Osteoblast (primary cell): ENCODE results near the gene CDH4. TPM values are rescaled to one million over a fixed set of nuclear protein-coding genes. Genes with fewer than 3 reads are reported as not detected.

ENCODE experiments used
- DNase-seq: peaks from one replicate; pipeline ENCODE4 v3.0.0; 2011; ENCODE audit warnings: low spot score, mixed read lengths; ENCODE audit not compliant: insufficient read length; ENCODE audit errors: missing footprints
- H2AFZ ChIP-seq: 2 replicates; pipeline ENCODE4 v1.6.0; 2011; ENCODE audit warnings: mild to moderate bottlenecking, low read length
- H3K27ac ChIP-seq: 2 replicates; pipeline ENCODE4 v1.5.1; 2011; ENCODE audit warnings: mild to moderate bottlenecking, low read depth, low read length, moderate library complexity
- H3K27me3 ChIP-seq: 2 replicates; pipeline ENCODE4 v1.6.0; 2012; ENCODE audit warnings: mild to moderate bottlenecking, control low read depth, inconsistent platforms, low read length, moderate library complexity; ENCODE audit not compliant: insufficient read depth
- H3K36me3 ChIP-seq: 2 replicates; pipeline ENCODE4 v1.5.1; 2011; ENCODE audit warnings: mild to moderate bottlenecking, low read length, control low read depth, moderate library complexity; ENCODE audit not compliant: insufficient read depth
- H3K4me1 ChIP-seq: 2 replicates; pipeline ENCODE4 v1.5.1; 2011; ENCODE audit warnings: mild to moderate bottlenecking, low read length, control low read depth, moderate library complexity; ENCODE audit not compliant: insufficient read depth
- H3K4me2 ChIP-seq: 2 replicates; pipeline ENCODE4 v1.6.0; 2011; ENCODE audit warnings: mild to moderate bottlenecking, low read length; ENCODE audit not compliant: insufficient read depth
- H3K4me3 ChIP-seq: fragments of 200-600 bp; sonication (generic); 3 replicates; pipeline ENCODE4 v1.5.1; 2012; ENCODE audit warnings: mild to moderate bottlenecking, low read length, inconsistent platforms; ENCODE audit not compliant: insufficient read depth
- H3K79me2 ChIP-seq: 2 replicates; pipeline ENCODE4 v1.6.0; 2012; ENCODE audit warnings: mild to moderate bottlenecking, low read length, control low read depth, inconsistent platforms; ENCODE audit not compliant: insufficient read depth
- H3K9me3 ChIP-seq: 2 replicates; pipeline ENCODE4 v1.5.1; 2011; ENCODE audit warnings: low read depth, low read length, control low read depth
- H4K20me1 ChIP-seq: 2 replicates; pipeline ENCODE4 v1.6.0; 2012; ENCODE audit warnings: mild to moderate bottlenecking, low read length, control low read depth; ENCODE audit not compliant: insufficient read depth
- CTCF ChIP-seq: IDR thresholded peaks from 2 replicates; pipeline ENCODE4 v1.5.1; 2011; ENCODE audit warnings: mild to moderate bottlenecking, low read depth, low read length, moderate library complexity; ENCODE audit errors: extremely low read depth
- total RNA-seq: library from RNA; depleted of rRNA; stranded (reverse); fragments of >200 nt; gene quantifications from 2 replicates; pipeline ENCODE4 v1.2.3, GENCODE V29; 2012

The CDH4 gene
- total RNA-seq, 1 donor = 1.1 TPM

DNA sequence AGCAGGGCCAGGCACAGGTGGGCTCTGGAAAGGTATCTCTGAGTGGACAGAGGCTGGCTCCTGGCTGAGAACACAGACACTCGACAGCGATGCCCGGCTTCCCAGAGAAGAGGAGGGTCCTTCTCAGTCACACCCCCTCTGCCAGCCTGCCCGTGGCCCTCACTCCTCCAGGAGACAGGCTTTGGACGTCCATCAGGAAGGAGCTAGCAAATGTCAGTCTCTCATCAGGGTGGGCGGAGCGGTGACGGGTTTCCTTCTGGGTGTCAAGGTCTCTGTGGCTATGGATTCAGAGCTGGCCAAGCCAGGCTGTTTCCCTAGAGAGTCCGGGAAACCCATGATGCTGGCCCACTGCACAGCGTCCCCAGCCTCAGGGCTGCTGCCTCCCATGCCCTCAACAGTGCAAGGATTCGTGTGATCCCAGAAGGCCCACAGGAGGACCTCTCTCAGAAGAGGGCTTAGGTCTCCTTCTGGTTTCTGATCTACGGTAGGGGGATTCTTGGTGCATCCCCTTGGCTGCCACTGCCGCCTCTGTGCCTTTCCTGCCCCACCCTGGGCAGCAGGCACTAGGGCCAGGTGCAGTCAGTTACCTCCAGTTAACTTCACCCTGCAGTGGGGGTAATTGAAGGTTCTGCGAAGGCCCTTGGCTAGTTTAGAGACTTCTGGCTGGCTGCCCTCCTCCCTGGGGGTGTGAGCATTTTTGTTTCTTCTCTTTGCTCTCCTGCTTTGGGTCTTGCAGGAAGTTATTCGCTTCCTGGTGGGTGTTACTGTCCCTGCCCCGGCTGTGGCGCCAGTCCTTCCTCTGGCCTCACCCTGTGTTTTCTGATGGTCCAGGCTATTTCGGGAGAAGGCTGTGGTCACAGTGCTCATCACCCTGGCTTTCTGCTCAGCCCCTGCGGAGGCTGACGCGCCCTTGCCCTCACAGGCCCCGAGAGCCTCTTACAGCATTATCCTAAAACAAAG, 80.2 kb downstream of the CDH4 start:
- H3K79me2 ChIP-seq = no peaks in the 10 kb centered on the region

DNA sequence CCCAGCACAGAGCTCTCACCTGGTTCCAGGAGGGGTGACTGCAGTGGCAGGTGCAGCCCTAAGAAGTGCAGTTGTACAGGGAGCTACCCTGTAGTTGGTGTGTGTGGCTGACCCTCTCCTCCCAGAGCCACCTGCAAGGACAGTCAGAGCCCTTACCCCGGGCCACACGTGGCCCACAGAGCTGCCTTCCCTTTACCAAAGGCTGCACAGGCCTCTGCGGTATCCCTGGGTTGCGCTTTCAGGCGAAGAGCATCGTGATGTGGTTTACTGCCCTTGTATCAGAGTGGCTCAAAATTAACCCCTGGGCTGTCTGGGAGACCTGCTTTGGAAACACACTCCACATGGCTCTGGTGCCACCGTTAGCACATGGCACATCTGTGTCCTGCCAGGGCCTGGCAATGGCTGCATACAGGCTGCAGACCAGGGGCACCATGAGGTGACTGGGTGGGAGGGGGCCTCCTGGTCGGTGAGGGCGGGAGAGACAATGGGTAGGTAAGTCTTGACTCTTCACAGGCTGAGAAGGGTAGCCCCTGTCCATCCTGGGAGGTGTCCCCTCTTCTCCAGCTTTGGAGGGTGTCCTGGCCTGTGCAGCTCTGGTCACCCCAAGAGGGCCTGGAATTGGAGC, 81.5 kb downstream of the CDH4 start:
- Histone ChIP-seq H3K4me1 (no peaks in the 10 kb centered on the region), H3K79me2 (no peaks in the 10 kb centered on the region), H4K20me1 (no peaks in the 10 kb centered on the region), H2AFZ (no peak overlapping the region), H3K9me3 (no peaks in the 10 kb centered on the region), H3K4me2 (no peak overlapping the region), H3K27ac (no peak overlapping the region), H3K27me3 (no peaks in the 10 kb centered on the region), H3K36me3 (no peaks in the 10 kb centered on the region), H3K4me3 (no peak overlapping the region)
- no peak for DNase-seq
- TF ChIP-seq CTCF = no peak

More for the DNA sequence above, 80.2 kb downstream of the CDH4 start:
- Histone ChIP-seq H3K27ac (no peak overlapping the region), H3K9me3 (no peaks in the 10 kb centered on the region), H4K20me1 (no peaks in the 10 kb centered on the region), H2AFZ (no peak overlapping the region), H3K36me3 (no peaks in the 10 kb centered on the region), H3K27me3 (no peaks in the 10 kb centered on the region), H3K4me2 (no peak overlapping the region), H3K4me1 (no peaks in the 10 kb centered on the region), H3K4me3 (no peak overlapping the region)
- no peak for TF ChIP-seq CTCF
- DNase-seq = peak; percentile 71

- Histone ChIP-seq H3K9me3 (no peaks in the 10 kb centered on the region), H3K36me3 (no peaks in the 10 kb centered on the region), H3K79me2 (no peaks in the 10 kb centered on the region), H3K27ac (no peak overlapping the region), H2AFZ (no peak overlapping the region), H4K20me1 (no peaks in the 10 kb centered on the region), H3K4me2 (no peak overlapping the region), H3K27me3 (no peaks in the 10 kb centered on the region), H3K4me1 (no peaks in the 10 kb centered on the region), H3K4me3 (no peak overlapping the region)
- no peak for TF ChIP-seq CTCF
- no peak for DNase-seq
These were observed 88.1 kb downstream of the CDH4 start for GRCh38 chr20:61340157-61340556.

- Histone ChIP-seq H2AFZ (no peak overlapping the region), H3K4me1 (no peaks in the 10 kb centered on the region), H3K27me3 (no peaks in the 10 kb centered on the region), H3K79me2 (no peaks in the 10 kb centered on the region), H3K36me3 (no peaks in the 10 kb centered on the region), H3K4me2 (no peak overlapping the region), H3K9me3 (peaks cover 2% of the 10 kb centered on the region), H3K27ac (no peak overlapping the region), H4K20me1 (no peaks in the 10 kb centered on the region), H3K4me3 (no peak overlapping the region)
- TF ChIP-seq CTCF = no peak
- peak; percentile 31 for DNase-seq
These were observed 89.5 kb downstream of the CDH4 start for GRCh38 chr20:61341605-61342004.
